B cell (primary cell): ENCODE results near the gene GIGYF2.

ENCODE experiments used
- CTCF ChIP-seq: fragments of 200-600 bp; IDR thresholded peaks from one replicate; pipeline ENCODE4 v1.8.0; 2022; ENCODE audit warnings: antibody characterized with exemption, mild to moderate bottlenecking
- EZH2 ChIP-seq: IDR thresholded peaks from 2 replicates; pipeline ENCODE4 v1.6.1; 2012; ENCODE audit warnings: borderline replicate concordance, low read depth, mild to moderate bottlenecking, moderate library complexity, low read length; ENCODE audit not compliant: insufficient read depth, poor library complexity, severe bottlenecking

GRCh38 chr2:232866104-232866503 is 169.0 kb downstream of the GIGYF2 start:
- TF ChIP-seq EZH2 (no peak), CTCF (no peak)
